RWPE1 (cell line): ENCODE data around the gene ERBIN.

ENCODE experiments used
- CTCF ChIA-PET: fragments of 350-600 bp; sonication (Branson Sonifier 250); formaldehyde crosslinking; extraction: SDS; loops from one replicate; lab custom pipeline; 2021; lab: Yijun Ruan, JAX
- POLR2A ChIA-PET: fragments of 400-600 bp; formaldehyde crosslinking; extraction: SDS; loops from one replicate; lab custom pipeline; 2020; ENCODE audit warnings: antibody characterized with exemption; ENCODE audit not compliant: low non-redundant PET; lab: Yijun Ruan, JAX
- DNase-seq: peaks from one replicate; pipeline ENCODE4 v3.0.0; 2012; ENCODE audit warnings: low spot score
- H3K27ac ChIP-seq: fragments of 450-650 bp; 2 replicates; pipeline ENCODE4 v1.5.1; 2017
- CTCF ChIP-seq: fragments of 450-650 bp; conservative IDR thresholded peaks from 2 replicates; pipeline ENCODE4 v1.5.1; 2017; ENCODE audit warnings: low read depth, mild to moderate bottlenecking

The ERBIN gene

GRCh38 chr5:65928860-65929259 lies 2.5 kb downstream of the ERBIN start:
- CTCF ChIA-PET: interaction anchor here (0.7 kb wide), 1 partner anchor 93 kb away, joined by 3 read pairs; no protein-coding TSS in a partner anchor
- POLR2A ChIA-PET: no interaction called here
- H3K27ac ChIP-seq: no peak overlapping the region
- no peak for DNase-seq
- no peak for TF ChIP-seq CTCF

- ChIA-PET POLR2A (no interaction called here), CTCF (interaction anchor here (0.6 kb wide), 1 partner anchor 225 kb away, joined by 10 read pairs; no protein-coding TSS in a partner anchor)
- TF ChIP-seq CTCF: no peak
- DNase-seq: no peak
- H3K27ac ChIP-seq: no peak overlapping the region
Observed at GRCh38 chr5:65932676-65933075, 6.3 kb downstream of the ERBIN start.

GRCh38 chr5:65933295-65933694 lies 6.9 kb downstream of the ERBIN start:
- CTCF ChIA-PET: interaction anchor here (0.6 kb wide), 1 partner anchor 9 kb away, joined by 6 read pairs; no protein-coding TSS in a partner anchor

GRCh38 chr5:65938256-65938655 lies 11.9 kb downstream of the ERBIN start:
- DNase-seq: no peak
- CTCF ChIA-PET: no interaction called here
- POLR2A ChIA-PET: no interaction called here
- H3K27ac ChIP-seq: no peak overlapping the region
- no peak for TF ChIP-seq CTCF

More at GRCh38 chr5:65933295-65933694, 6.9 kb downstream of the ERBIN start:
- POLR2A ChIA-PET: no interaction called here
- no peak overlapping the region for H3K27ac ChIP-seq
- no peak for TF ChIP-seq CTCF
- DNase-seq: no peak

GRCh38 chr5:65943771-65944170 lies 17.4 kb downstream of the ERBIN start:
- no peak for TF ChIP-seq CTCF
- CTCF ChIA-PET: interaction anchor here (0.7 to 1.0 kb wide), 2 partner anchors 9 to 32 kb away, joined by 3 read pairs; no protein-coding TSS in a partner anchor
- POLR2A ChIA-PET: no interaction called here
- no peak for DNase-seq
- H3K27ac ChIP-seq: no peak overlapping the region

- ChIA-PET CTCF (no interaction called here), POLR2A (no interaction called here)
- H3K27ac ChIP-seq: no peak overlapping the region
- no peak for DNase-seq
- no peak for TF ChIP-seq CTCF
Observed at GRCh38 chr5:65946198-65946745, 19.9 kb downstream of the ERBIN start.
